Pancreas (tissue), 10 donors: Measurements from ENCODE around the gene TOP1. TPM values are rescaled to one million over a fixed set of nuclear protein-coding genes. Genes with fewer than 3 reads are reported as not detected.
A peak's percentile ranks its signal among the peaks of the same experiment; 100 is the strongest.

Experiments used
- ATAC-seq, 4 donors: fragments of 200-7000 bp; cut with Tn5 transposase; one replicate each; pipeline versions ENCODE4 v1.8.0 to v1.9.1; 2020; ENCODE audit warnings: mild to moderate bottlenecking in 4 of 4, moderate library complexity in 4 of 4
- DNase-seq, 6 donors: peaks; one replicate each; pipeline ENCODE4 v3.0.0-alpha.2; 2020
- FAIRE-seq: peaks from 2 replicates; lab custom pipeline; 2012; peaks lifted over from hg19 to GRCh38; lab: Jason Lieb, UNC
- H3K27ac ChIP-seq, 4 donors: fragments of 200-600 bp; sonication (generic); 1 replicate in 3 of 4; 2 replicates in 1 of 4; pipeline versions ENCODE4 v1.5.0 to v1.8.0; 2020
- H3K27me3 ChIP-seq, 4 donors: fragments of 200-600 bp; one replicate each; pipeline ENCODE4 v1.8.0; 2021
- H3K36me3 ChIP-seq, 3 donors: fragments of 200-600 bp; sonication (generic) in 1 of 3; one replicate each; pipeline versions ENCODE4 v1.5.0 to v1.8.0; 2020 to 2021
- H3K4me1 ChIP-seq, 3 donors: fragments of 200-600 bp; one replicate each; pipeline ENCODE4 v1.8.0; 2021
- H3K4me3 ChIP-seq, 4 donors: fragments of 200-600 bp; sonication (generic) in 2 of 4; one replicate each; pipeline versions ENCODE4 v1.5.0 to v1.8.0; 2020 to 2021
- H3K9me3 ChIP-seq, 4 donors: fragments of 200-600 bp; one replicate each; pipeline ENCODE4 v1.8.0; 2021
- WGBS, 2 donors: extraction: QIAGEN DNeasy Blood & Tissue Kit; methylation state at CpG; one replicate each; pipeline ENCODE4 v1.1.7; 2013; 5-methylcytosine and 5-hydroxymethylcytosine counted together
- intact Hi-C, 3 donors: fragments of 100-400 bp; cut with DNase I; formaldehyde crosslinking; loops; one replicate each; pipeline versions ENCODE4 v1.11.1 to v1.14.2; 2022
- polyA plus RNA-seq, 2 donors: library from polyadenylated mRNA; stranded (reverse); fragments of 200-250 nt; gene quantifications; one replicate each; pipeline ENCODE4 v1.2.3, GENCODE V29; 2013
- total RNA-seq, 6 donors: library from RNA; stranded (reverse); fragmentation: NEBNext Ultra II Directional in 4 of 6; extraction: Animal tissue kit (Norgen Biotek cat#: 25700) in 4 of 6; gene quantifications; one replicate each; pipeline versions ENCODE4 v1.2.1 to v1.2.4, GENCODE V29; 2021 to 2023
- TF ChIP-seq, protein P1 (sequence below), 4 donors: fragments of 200-600 bp; sonication (generic) in 3 of 4; IDR thresholded peaks; one replicate each; pipeline versions ENCODE4 v1.5.0 to v1.8.0; 2021; ENCODE audit warnings: antibody characterized with exemption in 4 of 4
- donor health status: healthy with polysubstance abuse.
- donor health status: DM: no; HTN: no; CAD: no; lungs with moderate emphysema.
- donor health status: DM: no; HTN: no; CAD: no.
- donor health status: control.
- donor health status: control.
- donor health status: Bipolar disorder and iron deficiency.
- donor health status: DM: yes; HTN: yes; CAD: no.
- donor health status: DM: no; HTN: no; CAD: no.
- donor health status: DM: no; HTN: no; CAD: no.
- donor health status: DM: yes; HTN: yes; CAD: no.

The TOP1 gene
- total and polyA plus RNA-seq, 8 donors = 9.6 to 25.6 (median 16.2) TPM

DNA sequence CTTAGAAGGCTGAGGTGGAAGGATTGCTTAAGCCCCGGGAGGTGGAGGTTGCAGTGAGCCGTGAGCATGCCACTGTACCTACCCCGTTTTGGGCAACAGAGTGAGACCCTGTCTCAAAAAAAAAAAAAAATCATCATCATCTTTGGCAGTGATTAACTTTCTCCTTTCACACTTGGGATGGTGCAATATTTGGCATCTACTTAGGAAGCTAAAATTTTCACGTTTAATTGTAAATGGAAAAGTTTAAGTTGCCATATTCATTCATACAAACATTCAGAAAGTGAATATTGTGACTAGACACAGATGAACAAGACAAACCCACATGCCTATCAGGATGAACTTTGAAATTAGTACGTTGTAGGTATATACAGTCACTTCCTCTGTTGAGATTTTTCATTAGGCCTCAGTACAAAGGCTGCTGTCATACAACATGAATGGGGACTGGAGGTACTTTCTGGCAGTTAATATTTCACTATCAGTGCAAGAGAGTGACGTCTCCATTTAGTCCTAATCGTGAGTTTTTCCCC, 10.3 kb downstream of the TOP1 start:
- 72 to 80% methylated on average over 7 of the region's 7 CpGs for WGBS, 2 donors
- intact Hi-C loops = no loop called here
- TF ChIP-seq, protein P1, sequence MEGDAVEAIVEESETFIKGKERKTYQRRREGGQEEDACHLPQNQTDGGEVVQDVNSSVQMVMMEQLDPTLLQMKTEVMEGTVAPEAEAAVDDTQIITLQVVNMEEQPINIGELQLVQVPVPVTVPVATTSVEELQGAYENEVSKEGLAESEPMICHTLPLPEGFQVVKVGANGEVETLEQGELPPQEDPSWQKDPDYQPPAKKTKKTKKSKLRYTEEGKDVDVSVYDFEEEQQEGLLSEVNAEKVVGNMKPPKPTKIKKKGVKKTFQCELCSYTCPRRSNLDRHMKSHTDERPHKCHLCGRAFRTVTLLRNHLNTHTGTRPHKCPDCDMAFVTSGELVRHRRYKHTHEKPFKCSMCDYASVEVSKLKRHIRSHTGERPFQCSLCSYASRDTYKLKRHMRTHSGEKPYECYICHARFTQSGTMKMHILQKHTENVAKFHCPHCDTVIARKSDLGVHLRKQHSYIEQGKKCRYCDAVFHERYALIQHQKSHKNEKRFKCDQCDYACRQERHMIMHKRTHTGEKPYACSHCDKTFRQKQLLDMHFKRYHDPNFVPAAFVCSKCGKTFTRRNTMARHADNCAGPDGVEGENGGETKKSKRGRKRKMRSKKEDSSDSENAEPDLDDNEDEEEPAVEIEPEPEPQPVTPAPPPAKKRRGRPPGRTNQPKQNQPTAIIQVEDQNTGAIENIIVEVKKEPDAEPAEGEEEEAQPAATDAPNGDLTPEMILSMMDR (IDR thresholded peaks at IDR 0.05) = no peak
- ATAC-seq (peak in 3 of 4 donors; percentile 34 to 66 (median 64)), DNase-seq (no peak), FAIRE-seq (no peak)
- H3K27me3 ChIP-seq = no peaks in the 10 kb centered on the region
- peaks cover 0 to 5% (median 5%) of the 10 kb centered on the region in 3 donors for H3K4me1 ChIP-seq
- no peaks in the 10 kb centered on the region for H3K36me3 ChIP-seq
- no peaks in the 10 kb centered on the region for H3K9me3 ChIP-seq
- peak overlapping the region in 1 of 4 donors; percentile 3 for H3K27ac ChIP-seq
- no peak overlapping the region for H3K4me3 ChIP-seq

DNA sequence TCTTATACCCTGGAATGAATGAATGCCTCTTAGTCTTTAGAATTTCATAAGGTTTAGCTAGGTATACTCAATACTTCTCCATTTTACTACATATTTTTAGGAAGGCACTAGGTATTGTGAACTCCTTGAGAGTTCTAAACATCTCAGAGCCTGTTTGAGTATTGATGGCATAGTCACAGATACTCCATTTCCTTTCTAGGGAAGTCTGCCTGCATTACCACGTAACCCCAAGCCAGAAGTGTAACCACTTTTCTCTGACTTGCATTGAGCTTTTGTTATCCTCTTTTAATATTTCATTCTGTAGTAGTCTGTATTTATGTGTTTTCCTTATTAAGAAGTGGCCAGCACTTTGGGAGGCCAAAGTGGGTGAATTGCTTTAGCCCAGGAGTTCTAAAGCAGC, 12.2 kb downstream of the TOP1 start:
- DNase-seq = no peak
- no peak overlapping the region for H3K4me3 ChIP-seq
- H3K4me1 ChIP-seq = peaks cover 0 to 5% (median 3%) of the 10 kb centered on the region in 3 donors
- 89 to 97% methylated on average over 1 of the region's 1 CpG for WGBS, 2 donors
- H3K36me3 ChIP-seq = no peaks in the 10 kb centered on the region
- H3K27ac ChIP-seq = no peak overlapping the region
- H3K27me3 ChIP-seq = no peaks in the 10 kb centered on the region
- no peak for FAIRE-seq
- no peak for ATAC-seq
- no peaks in the 10 kb centered on the region for H3K9me3 ChIP-seq
- intact Hi-C loops = no loop called here
- TF ChIP-seq, protein P1 (IDR thresholded peaks at IDR 0.05) = no peak

DNA sequence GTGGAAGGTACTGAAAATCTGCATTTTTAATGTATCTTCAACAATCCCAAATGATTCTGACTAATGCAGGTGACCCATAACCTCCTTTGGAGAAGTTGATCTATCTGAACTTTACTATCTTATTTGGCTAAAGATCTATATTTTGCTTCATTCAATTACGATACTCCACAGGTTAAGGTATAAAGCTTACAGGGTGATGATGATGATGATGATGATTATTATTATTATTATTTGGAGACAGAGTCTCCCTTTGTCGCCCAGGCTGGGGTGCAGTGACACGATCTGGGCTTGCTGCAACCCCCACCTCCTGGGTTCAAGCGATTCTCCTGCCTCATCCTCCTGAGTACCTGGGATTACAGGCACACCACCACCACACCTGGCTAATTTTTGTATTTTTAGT, 13.1 kb downstream of the TOP1 start:
- TF ChIP-seq, protein P1 (IDR thresholded peaks at IDR 0.05) = no peak
- Histone ChIP-seq H3K27me3 (no peaks in the 10 kb centered on the region), H3K4me1 (peaks cover 3 to 5% (median 3%) of the 10 kb centered on the region in 3 donors), H3K36me3 (no peaks in the 10 kb centered on the region), H3K9me3 (no peaks in the 10 kb centered on the region), H3K27ac (no peak overlapping the region), H3K4me3 (no peak overlapping the region)
- intact Hi-C loops = no loop called here
- ATAC-seq = no peak
- DNase-seq = no peak
- WGBS, 2 donors = 84 to 98% methylated on average over 4 of the region's 4 CpGs
- no peak for FAIRE-seq

DNA sequence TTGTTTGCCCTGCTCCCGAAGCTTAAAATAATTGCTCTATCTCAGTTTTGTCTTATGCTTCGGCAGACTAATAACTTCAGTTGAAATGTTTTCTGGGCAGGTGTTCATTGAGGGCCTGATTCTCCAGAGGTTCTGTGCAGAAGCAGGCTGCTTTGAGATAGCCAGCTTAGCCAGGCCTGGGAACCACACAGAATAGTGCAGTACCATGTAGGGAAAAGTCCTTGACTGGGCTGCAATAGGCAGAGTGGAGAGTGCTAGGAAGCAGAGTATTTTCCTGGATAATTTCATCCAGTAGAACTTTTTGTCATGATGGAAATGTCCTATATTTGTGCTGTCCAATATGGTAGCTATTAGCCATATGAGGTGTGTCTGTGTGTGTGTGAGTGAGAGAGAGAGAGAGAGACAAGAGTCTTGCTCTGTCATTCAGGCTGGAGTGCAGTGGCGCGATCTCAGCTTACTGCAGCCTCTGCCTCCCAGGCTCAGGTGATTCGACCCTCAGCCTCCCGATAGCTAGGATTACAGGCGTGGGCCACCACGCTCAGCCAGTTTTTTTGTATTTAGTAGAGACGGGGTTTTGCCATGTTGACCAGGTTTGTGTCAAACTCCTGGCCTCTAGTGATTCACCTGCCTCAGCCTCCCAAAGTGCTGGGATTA, 15.9 kb downstream of the TOP1 start:
- DNase-seq (no peak), FAIRE-seq (no peak), ATAC-seq (no peak)
- 88 to 95% methylated on average over 9 of the region's 9 CpGs for WGBS, 2 donors
- H3K36me3 ChIP-seq = no peaks in the 10 kb centered on the region
- H3K27me3 ChIP-seq = no peaks in the 10 kb centered on the region
- no peaks in the 10 kb centered on the region for H3K9me3 ChIP-seq
- intact Hi-C loops = no loop called here
- TF ChIP-seq, protein P1 (IDR thresholded peaks at IDR 0.05) = no peak
- no peak overlapping the region for H3K27ac ChIP-seq
- H3K4me3 ChIP-seq = no peak overlapping the region
- H3K4me1 ChIP-seq = peaks cover 3 to 28% (median 14%) of the 10 kb centered on the region in 3 donors

DNA sequence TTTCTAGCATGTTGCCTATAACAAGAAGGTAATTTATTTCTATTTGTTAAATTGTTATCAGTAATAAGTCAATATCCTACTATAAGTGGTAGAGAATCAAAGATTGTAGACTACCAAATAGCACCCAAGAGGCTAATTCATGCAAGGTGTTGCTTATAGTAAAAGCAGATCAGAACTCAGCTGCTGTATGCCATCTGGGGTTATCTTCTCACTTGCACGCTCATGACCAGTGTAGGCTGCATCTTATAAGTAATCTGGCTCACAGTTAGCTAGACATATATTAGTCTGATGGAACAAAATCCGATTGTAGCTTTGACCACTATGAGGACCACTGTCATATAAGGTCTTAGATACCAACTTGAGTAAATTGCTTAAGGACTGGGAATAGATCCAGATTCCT, 17.0 kb downstream of the TOP1 start:
- Histone ChIP-seq H3K4me3 (no peak overlapping the region), H3K36me3 (no peaks in the 10 kb centered on the region), H3K27ac (no peak overlapping the region), H3K9me3 (no peaks in the 10 kb centered on the region), H3K27me3 (no peaks in the 10 kb centered on the region), H3K4me1 (peaks cover 11 to 37% (median 20%) of the 10 kb centered on the region in 3 donors)
- WGBS, 2 donors = 78 to 86% methylated on average over 2 of the region's 2 CpGs
- FAIRE-seq = no peak
- TF ChIP-seq, protein P1 (IDR thresholded peaks at IDR 0.05) = no peak
- no peak for DNase-seq
- intact Hi-C loops = no loop called here
- ATAC-seq = no peak
